GM12874 (cell line): ENCODE results near the gene NTRK1.
A peak's percentile ranks its signal among the peaks of the same experiment; 100 is the strongest.

Experiments used
- CTCF ChIP-seq: IDR thresholded peaks from 2 replicates; pipeline ENCODE4 v1.5.1; 2011; ENCODE audit warnings: low read depth, mild to moderate bottlenecking, control low read depth, low read length, moderate library complexity; ENCODE audit not compliant: insufficient read depth

NTRK1 gene

DNA sequence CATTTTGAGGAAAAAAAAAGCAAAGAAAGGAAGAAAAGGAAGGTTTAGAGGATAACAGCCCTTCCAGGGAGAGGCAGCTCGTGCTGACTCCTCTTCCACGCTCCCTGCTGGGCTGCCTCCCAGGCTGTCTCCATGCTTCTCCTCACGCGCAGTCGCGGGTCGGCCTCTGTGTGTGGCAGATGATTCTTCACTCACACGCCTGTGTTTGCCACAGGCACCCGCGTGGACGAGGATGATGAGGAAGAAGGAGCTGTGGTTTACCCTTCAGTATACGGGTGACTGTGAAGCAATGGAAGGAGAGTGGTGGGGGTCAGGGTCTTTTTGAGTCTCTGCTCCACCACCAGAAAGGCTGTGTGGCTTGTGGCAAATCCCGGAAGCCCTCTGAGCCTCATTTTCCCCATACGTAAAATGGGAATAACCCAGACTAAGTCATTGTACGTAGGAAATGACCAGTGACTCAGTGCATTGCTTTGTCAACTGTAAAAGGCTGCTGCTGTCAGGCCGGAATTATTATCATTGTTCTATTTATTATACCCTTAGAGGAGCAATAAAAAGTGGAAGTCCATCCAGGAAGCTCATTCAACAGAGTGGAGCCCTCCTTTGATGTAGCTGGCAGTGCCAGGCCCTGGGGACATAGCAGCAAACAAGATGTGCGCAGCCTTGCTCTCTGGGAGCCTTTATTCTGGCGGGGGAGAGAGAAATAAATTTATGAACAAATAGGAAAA is 32.1 kb upstream of the NTRK1 start:
- no peak for TF ChIP-seq CTCF

DNA sequence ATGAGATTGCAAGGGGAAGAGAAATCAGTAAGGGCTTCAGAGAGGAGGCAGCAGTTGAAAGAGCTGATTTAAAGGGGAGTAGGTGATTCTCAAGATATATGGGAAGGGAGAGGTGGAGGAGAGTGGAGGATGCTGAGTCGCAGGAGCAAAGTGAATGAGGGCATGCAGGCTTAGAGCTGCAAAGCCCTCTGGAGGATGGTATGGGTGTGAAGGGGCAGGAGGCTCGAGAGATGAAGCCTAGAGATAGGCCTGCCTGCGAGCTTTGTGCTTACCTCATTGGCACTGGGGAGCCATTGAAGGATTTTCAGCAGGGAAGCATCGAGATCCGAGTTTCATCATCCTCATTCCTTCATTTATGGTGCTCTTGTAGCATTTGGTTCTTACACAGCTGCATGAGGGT is 28.2 kb upstream of the NTRK1 start:
- TF ChIP-seq CTCF: no peak

- TF ChIP-seq CTCF: no peak
These were observed 27.1 kb upstream of the NTRK1 start for GRCh38 chr1:156833603-156834002.

DNA sequence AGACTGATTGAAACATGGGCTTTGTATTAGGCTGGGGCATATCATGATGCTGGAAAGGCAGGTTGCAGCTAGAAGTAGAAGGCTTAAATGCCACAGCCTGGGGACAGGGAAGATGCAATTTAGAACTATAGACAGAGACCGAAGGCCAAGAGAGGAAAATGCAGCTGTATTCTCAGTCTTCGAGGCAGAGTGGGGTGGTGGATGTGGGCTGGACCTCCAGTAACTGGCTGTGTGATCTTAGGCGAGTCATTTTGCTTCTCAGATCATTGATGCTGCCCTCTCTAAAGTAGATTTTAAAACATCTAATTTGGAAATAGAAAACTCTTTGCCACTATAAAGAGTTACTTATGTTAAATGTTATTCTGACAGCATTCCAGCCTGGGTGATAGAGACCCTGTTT is 26.3 kb upstream of the NTRK1 start:
- TF ChIP-seq CTCF: no peak

DNA sequence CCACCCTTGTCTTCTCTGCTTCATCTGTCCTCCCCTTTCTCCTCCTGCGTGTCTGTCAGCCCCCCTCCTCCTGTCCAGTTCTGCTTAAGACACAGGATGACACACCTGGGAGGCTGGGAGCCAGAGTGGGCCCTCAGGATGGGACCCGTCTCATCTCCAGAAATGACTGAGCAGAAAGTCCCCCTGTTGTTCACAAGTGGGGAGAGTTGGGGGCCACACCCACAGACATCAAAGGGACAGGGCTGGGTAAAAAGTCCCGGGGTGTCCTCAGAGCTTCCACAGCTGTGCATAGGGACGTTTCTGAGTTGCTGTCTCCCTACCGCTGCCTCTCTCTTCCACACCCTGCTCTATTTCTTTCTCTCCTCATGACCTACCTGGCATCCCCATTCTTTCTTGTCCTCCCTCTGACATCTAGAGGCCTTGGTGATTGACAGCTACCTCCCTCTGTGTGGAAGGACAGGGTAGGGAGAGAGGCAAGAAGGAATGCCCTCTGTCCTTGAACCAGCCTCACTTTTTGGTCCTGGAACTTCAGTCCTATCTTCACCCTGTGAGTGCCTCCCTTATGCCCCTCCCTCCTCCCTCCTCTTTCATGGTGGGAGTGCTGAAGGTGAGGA is 24.5 kb upstream of the NTRK1 start:
- TF ChIP-seq CTCF: no peak

DNA sequence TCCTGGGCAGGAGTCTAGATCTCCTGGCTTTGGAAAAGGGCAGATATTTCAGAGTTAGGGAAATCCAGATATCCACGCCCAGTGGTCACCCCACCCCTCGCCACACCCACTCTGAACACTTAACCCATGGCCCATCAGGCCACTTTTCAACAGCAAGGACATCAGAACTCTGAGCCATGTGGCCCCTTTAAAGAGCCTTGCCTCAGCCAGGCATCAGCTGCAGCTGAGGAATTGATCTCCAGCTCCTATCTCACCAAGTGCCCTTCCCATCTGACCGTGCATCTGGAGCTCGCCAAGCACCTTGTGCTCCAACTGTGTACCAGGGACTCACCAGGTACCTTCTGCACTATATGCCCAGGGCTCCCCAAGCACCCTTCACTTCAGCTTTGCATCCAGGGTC is 23.8 kb upstream of the NTRK1 start:
- TF ChIP-seq CTCF: no peak

- TF ChIP-seq CTCF: peak; percentile 91
These were observed 21.7 kb upstream of the NTRK1 start for GRCh38 chr1:156838972-156839371.
